Caco-2 (cell line): ENCODE results near the gene ZMYND19. TPM values are rescaled to one million over a fixed set of nuclear protein-coding genes. Genes with fewer than 3 reads are reported as not detected.
"Not testable (repeated sequence)": the region's sequence is repeated elsewhere in the genome, so short reads cannot be mapped to it uniquely, and the experiment has no call there.

Source experiments
- BruUV-seq: library from RNA; stranded (reverse); fragments of 400-500 nt; replicated peaks from 2 replicates; lab custom pipeline; 2021; lab: Mats Ljungman, UMichigan
- CTCF ChIA-PET: fragments of 300-600 bp; sonication (Branson Sonifier 250); formaldehyde crosslinking; loops from one replicate; lab custom pipeline; 2022; ENCODE audit warnings: antibody characterized with exemption; lab: Charles Lee
- POLR2A ChIA-PET: fragments of 300-600 bp; sonication (Branson Sonifier 250); formaldehyde crosslinking; loops from one replicate; lab custom pipeline; 2022; ENCODE audit warnings: antibody characterized with exemption; lab: Charles Lee
- DNase-seq, 2 experiments: peaks; one replicate each; pipeline versions ENCODE4 v3.0.0 to v3.0.0-alpha.2; 2020 to 2022
- H3K27me3 ChIP-seq: replicated peaks from 2 replicates; pipeline ENCODE4 v1.6.0; 2011; ENCODE audit warnings: low read length; ENCODE audit not compliant: control insufficient read depth, insufficient read depth
- H3K36me3 ChIP-seq: 2 replicates; pipeline ENCODE4 v1.5.1; 2011; ENCODE audit warnings: low read length; ENCODE audit not compliant: control insufficient read depth, insufficient read depth
- H3K4me1 ChIP-seq: fragments of 250-450 bp; sonication (Bioruptor Pico); 2 replicates; pipeline ENCODE4 v1.5.1; 2020; ENCODE audit warnings: mild to moderate bottlenecking
- H3K4me3 ChIP-seq: 2 replicates; pipeline ENCODE4 v1.5.1; 2011; ENCODE audit warnings: low read depth, mild to moderate bottlenecking, control low read depth, low read length
- H3K9me3 ChIP-seq: fragments of 250-450 bp; sonication (Bioruptor Pico); 2 replicates; pipeline ENCODE4 v1.5.1; 2020; ENCODE audit warnings: mild to moderate bottlenecking, moderate library complexity
- H3K27ac Mint-ChIP-seq: one replicate; pipeline ENCODE4 v1.8.0; 2022; ENCODE audit warnings: mixed read lengths; ENCODE audit not compliant: unreplicated experiment
- H3K27me3 Mint-ChIP-seq: one replicate; pipeline ENCODE4 v1.8.0; 2022; ENCODE audit warnings: mixed read lengths; ENCODE audit not compliant: insufficient read depth, unreplicated experiment
- H3K36me3 Mint-ChIP-seq: one replicate; pipeline ENCODE4 v1.8.0; 2022; ENCODE audit warnings: mild to moderate bottlenecking, mixed read lengths; ENCODE audit not compliant: insufficient read depth, unreplicated experiment
- H3K4me1 Mint-ChIP-seq: one replicate; pipeline ENCODE4 v1.8.0; 2022; ENCODE audit warnings: low read depth, mixed read lengths; ENCODE audit not compliant: unreplicated experiment
- H3K4me3 Mint-ChIP-seq: one replicate; pipeline ENCODE4 v1.8.0; 2022; ENCODE audit warnings: mild to moderate bottlenecking, moderate library complexity, mixed read lengths; ENCODE audit not compliant: unreplicated experiment
- H3K9me3 Mint-ChIP-seq: one replicate; pipeline ENCODE4 v1.8.0; 2022; ENCODE audit warnings: mixed read lengths; ENCODE audit not compliant: unreplicated experiment
- CTCF ChIP-seq, 2 experiments: fragments of 200-600 bp in 1 of 2; IDR thresholded peaks; 1 replicate in 1 of 2; 2 replicates in 1 of 2; pipeline versions ENCODE4 v1.5.1 to v1.8.0; 2011 to 2022; ENCODE audit warnings: antibody characterized with exemption in 1 of 2, control low read depth in 1 of 2, inconsistent platforms in 1 of 2, low read depth in 1 of 2, low read length in 1 of 2, mild to moderate bottlenecking in 1 of 2, moderate library complexity in 1 of 2; ENCODE audit not compliant: insufficient read depth in 1 of 2, severe bottlenecking in 1 of 2, unreplicated experiment in 1 of 2
- intact Hi-C: fragments of 100-400 bp; cut with micrococcal nuclease; formaldehyde crosslinking; loops from one replicate; pipeline ENCODE4 v1.10.0; 2022; ENCODE audit not compliant: unreplicated experiment
- total RNA-seq: library from RNA; stranded (reverse); gene quantifications from 2 replicates; pipeline ENCODE4 v1.2.3, GENCODE V29; 2022

ZMYND19 gene
- total RNA-seq, 1 experiment from 2014 or later = 66.3 TPM

DNA sequence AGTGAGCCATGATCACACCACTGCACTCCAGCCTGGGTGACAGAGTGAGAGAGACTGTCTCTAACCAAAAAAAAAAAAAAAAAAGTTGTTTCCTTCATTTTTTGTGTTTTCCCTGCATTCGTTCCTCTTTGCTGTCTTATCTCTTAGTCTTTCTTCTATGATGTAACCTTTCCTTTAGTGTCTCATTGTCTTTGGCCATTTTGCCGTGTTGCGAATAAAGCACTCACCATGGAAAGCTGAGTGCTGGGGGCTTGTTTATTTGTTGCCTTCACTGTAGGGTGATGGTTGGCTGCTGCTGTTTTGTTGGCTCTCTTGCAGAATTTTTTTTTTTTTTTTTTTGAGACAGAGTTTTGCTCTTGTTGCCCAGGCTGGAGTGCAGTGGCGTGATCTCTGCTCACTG is 36.2 kb upstream of the ZMYND19 start:
- BruUV-seq = no TSS peak
- Mint-ChIP-seq H3K27ac (no peak overlapping the region), H3K27me3 (no peaks in the 10 kb centered on the region), H3K4me3 (no peak overlapping the region), H3K9me3 (no peaks in the 10 kb centered on the region), H3K4me1 (no peaks in the 10 kb centered on the region), H3K36me3 (peaks cover 44% of the 10 kb centered on the region)
- Histone ChIP-seq H3K27me3 (no peaks in the 10 kb centered on the region), H3K36me3 (no peaks in the 10 kb centered on the region), H3K4me1 (no peaks in the 10 kb centered on the region), H3K9me3 (no peaks in the 10 kb centered on the region), H3K4me3 (no peak overlapping the region)
- no peak for DNase-seq
- CTCF ChIA-PET = no interaction called here
- intact Hi-C loops = no loop called here
- POLR2A ChIA-PET = interaction anchor here (0.5 kb wide), 1 partner anchor 91 kb away, joined by 3 read pairs; no protein-coding TSS in a partner anchor
- no peak for TF ChIP-seq CTCF (IDR thresholded peaks at IDR 0.05; ENCODE audit: insufficient read depth in 1 of 2, low read depth in 1 of 2, low read length in 1 of 2, severe bottlenecking in 1 of 2, unreplicated experiment in 1 of 2)

GRCh38 chr9:137622211-137622610 is 31.9 kb upstream of the ZMYND19 start:
- H3K27me3 Mint-ChIP-seq, H3K27me3 ChIP-seq, H3K36me3 ChIP-seq, H3K27ac Mint-ChIP-seq, H3K4me1 ChIP-seq, intact Hi-C loops, H3K4me3 Mint-ChIP-seq, H3K4me3 ChIP-seq, BruUV-seq, DNase-seq, H3K9me3 ChIP-seq, H3K9me3 Mint-ChIP-seq, POLR2A ChIA-PET, CTCF ChIA-PET: not testable (repeated sequence)
- H3K36me3 Mint-ChIP-seq = peaks cover 66% of the 10 kb centered on the region
- H3K4me1 Mint-ChIP-seq = peaks cover 16% of the 10 kb centered on the region

- POLR2A ChIA-PET = no interaction called here
- no peak overlapping the region for H3K27ac Mint-ChIP-seq
- CTCF ChIA-PET = no interaction called here
Measured at GRCh38 chr9:137621131-137621757, 30.9 kb upstream of the ZMYND19 start.

More at GRCh38 chr9:137621131-137621757, 30.9 kb upstream of the ZMYND19 start:
- Histone ChIP-seq H3K27me3 (no peaks in the 10 kb centered on the region), H3K36me3 (peaks cover 3% of the 10 kb centered on the region), H3K4me1 (0 out of 2 replicates have a peak, but pooled peaks cover 4% of the 10 kb centered on the region), H3K4me3 (no peak overlapping the region), H3K9me3 (no peaks in the 10 kb centered on the region)
- Mint-ChIP-seq H3K27me3 (no peaks in the 10 kb centered on the region), H3K36me3 (peaks cover 71% of the 10 kb centered on the region), H3K9me3 (no peaks in the 10 kb centered on the region), H3K4me1 (peaks cover 18% of the 10 kb centered on the region), H3K4me3 (no peak overlapping the region)
- no TSS peak for BruUV-seq
- TF ChIP-seq CTCF (IDR thresholded peaks at IDR 0.05; ENCODE audit: insufficient read depth in 1 of 2, low read depth in 1 of 2, low read length in 1 of 2, severe bottlenecking in 1 of 2, unreplicated experiment in 1 of 2) = peak in 1 of 2 experiments; percentile 11
- intact Hi-C loops = no loop called here
- DNase-seq = no peak
